ENCODE data around the gene WDR86.

Gene WDR86

GRCh38 chr7:151454305-151454704, 44.5 kb upstream of the WDR86 start:
- H3K9ac ChIP-seq (ENCODE audit: low read depth, low read length, poor library complexity, severe bottlenecking): no peak overlapping the region
- no peaks in the 10 kb centered on the region for H4K20me1 ChIP-seq (ENCODE audit: insufficient read depth, low read length, poor library complexity, severe bottlenecking)

GRCh38 chr7:151453326-151453791, 43.5 kb upstream of the WDR86 start:
- Histone ChIP-seq H3K36me3 (ENCODE audit: insufficient read depth, low read length) (no peaks in the 10 kb centered on the region), H3K9me2 (replicated peaks; ENCODE audit: low read depth, low read length) (no peaks in the 10 kb centered on the region), H3K9me3 (ENCODE audit: insufficient read depth, low read depth, low read length) (no peaks in the 10 kb centered on the region), H3K27me3 (ENCODE audit: insufficient read depth, low read length, poor library complexity, severe bottlenecking) (no peaks in the 10 kb centered on the region), H4K20me1 (ENCODE audit: insufficient read depth, low read length, poor library complexity, severe bottlenecking) (no peaks in the 10 kb centered on the region), H3K4me2 (ENCODE audit: low read depth, low read length, poor library complexity, severe bottlenecking) (no peak overlapping the region), H3K4me3 (ENCODE audit: low read length, poor library complexity, severe bottlenecking) (no peak overlapping the region), H3K4me1 (ENCODE audit: insufficient read depth, low read length, poor library complexity, severe bottlenecking) (peaks cover 2% of the 10 kb centered on the region), H3K9ac (ENCODE audit: low read depth, low read length, poor library complexity, severe bottlenecking) (no peak overlapping the region), H3K79me2 (ENCODE audit: insufficient read depth, low read length) (no peaks in the 10 kb centered on the region), H3F3A (ENCODE audit: low read depth) (no peaks in the 10 kb centered on the region), H2AFZ (ENCODE audit: low read length) (no peak overlapping the region)
- no peak for TF ChIP-seq EZH2phosphoT487 (IDR thresholded peaks at IDR 0.05; ENCODE audit: borderline replicate concordance)
- TF ChIP-seq, protein P1, sequence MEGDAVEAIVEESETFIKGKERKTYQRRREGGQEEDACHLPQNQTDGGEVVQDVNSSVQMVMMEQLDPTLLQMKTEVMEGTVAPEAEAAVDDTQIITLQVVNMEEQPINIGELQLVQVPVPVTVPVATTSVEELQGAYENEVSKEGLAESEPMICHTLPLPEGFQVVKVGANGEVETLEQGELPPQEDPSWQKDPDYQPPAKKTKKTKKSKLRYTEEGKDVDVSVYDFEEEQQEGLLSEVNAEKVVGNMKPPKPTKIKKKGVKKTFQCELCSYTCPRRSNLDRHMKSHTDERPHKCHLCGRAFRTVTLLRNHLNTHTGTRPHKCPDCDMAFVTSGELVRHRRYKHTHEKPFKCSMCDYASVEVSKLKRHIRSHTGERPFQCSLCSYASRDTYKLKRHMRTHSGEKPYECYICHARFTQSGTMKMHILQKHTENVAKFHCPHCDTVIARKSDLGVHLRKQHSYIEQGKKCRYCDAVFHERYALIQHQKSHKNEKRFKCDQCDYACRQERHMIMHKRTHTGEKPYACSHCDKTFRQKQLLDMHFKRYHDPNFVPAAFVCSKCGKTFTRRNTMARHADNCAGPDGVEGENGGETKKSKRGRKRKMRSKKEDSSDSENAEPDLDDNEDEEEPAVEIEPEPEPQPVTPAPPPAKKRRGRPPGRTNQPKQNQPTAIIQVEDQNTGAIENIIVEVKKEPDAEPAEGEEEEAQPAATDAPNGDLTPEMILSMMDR (conservative IDR thresholded peaks at IDR 0.05; ENCODE audit: low read length): no peak

More at GRCh38 chr7:151454305-151454704, 44.5 kb upstream of the WDR86 start:
- H3K27me3 ChIP-seq (ENCODE audit: insufficient read depth, low read length, poor library complexity, severe bottlenecking): no peaks in the 10 kb centered on the region
- no peak overlapping the region for H3K4me3 ChIP-seq (ENCODE audit: low read length, poor library complexity, severe bottlenecking)
- no peaks in the 10 kb centered on the region for H3F3A ChIP-seq (ENCODE audit: low read depth)
- no peaks in the 10 kb centered on the region for H3K9me2 ChIP-seq (replicated peaks; ENCODE audit: low read depth, low read length)
- H2AFZ ChIP-seq (ENCODE audit: low read length): no peak overlapping the region
- no peak overlapping the region for H3K4me2 ChIP-seq (ENCODE audit: low read depth, low read length, poor library complexity, severe bottlenecking)
- H3K9me3 ChIP-seq (ENCODE audit: insufficient read depth, low read depth, low read length): no peaks in the 10 kb centered on the region
- H3K79me2 ChIP-seq (ENCODE audit: insufficient read depth, low read length): no peaks in the 10 kb centered on the region
- H3K36me3 ChIP-seq (ENCODE audit: insufficient read depth, low read length): no peaks in the 10 kb centered on the region
- H3K4me1 ChIP-seq (ENCODE audit: insufficient read depth, low read length, poor library complexity, severe bottlenecking): no peaks in the 10 kb centered on the region
- TF ChIP-seq EZH2phosphoT487 (IDR thresholded peaks at IDR 0.05; ENCODE audit: borderline replicate concordance): no peak
- TF ChIP-seq, protein P1 (conservative IDR thresholded peaks at IDR 0.05; ENCODE audit: low read length): no peak

DNA sequence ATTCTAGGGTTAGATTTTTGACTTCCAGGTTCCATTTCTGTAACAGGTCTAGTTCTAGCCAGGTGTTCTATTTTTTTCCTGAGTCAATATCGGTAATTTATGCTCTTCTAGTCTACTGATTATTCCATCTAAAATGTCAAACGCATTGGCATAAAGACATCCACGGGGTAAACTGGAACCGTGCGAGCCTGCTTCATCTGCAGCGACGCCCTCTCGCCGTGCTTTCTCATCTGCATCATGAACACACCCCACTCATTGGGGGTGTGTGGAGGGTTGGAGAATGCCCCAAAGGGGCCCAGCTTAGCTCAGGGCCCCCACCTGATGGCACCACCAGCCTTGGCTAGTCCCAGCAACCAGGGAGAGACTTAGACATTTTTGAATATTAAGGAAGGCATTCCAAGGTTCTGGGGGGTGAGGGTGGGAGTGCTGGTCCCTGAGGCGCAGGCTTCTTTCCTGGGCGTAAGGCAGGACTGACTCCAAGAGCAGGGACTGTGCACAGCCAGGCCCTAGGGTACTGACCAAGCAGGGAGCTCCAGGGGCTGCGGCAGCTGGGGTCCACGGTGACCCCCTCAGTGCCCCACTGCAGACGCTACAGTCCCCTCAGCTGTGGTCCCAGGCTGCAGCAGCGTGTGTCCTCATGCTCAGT, 43.0 kb upstream of the WDR86 start:
- H3K79me2 ChIP-seq (ENCODE audit: insufficient read depth, low read length): no peaks in the 10 kb centered on the region
- H4K20me1 ChIP-seq (ENCODE audit: insufficient read depth, low read length, poor library complexity, severe bottlenecking): no peaks in the 10 kb centered on the region
- no peak overlapping the region for H2AFZ ChIP-seq (ENCODE audit: low read length)
- no peaks in the 10 kb centered on the region for H3F3A ChIP-seq (ENCODE audit: low read depth)
- TF ChIP-seq, protein P1 (conservative IDR thresholded peaks at IDR 0.05; ENCODE audit: low read length): no peak
- TF ChIP-seq EZH2phosphoT487 (IDR thresholded peaks at IDR 0.05; ENCODE audit: borderline replicate concordance): no peak
- H3K4me1 ChIP-seq (ENCODE audit: insufficient read depth, low read length, poor library complexity, severe bottlenecking): peaks cover 3% of the 10 kb centered on the region
- H3K27me3 ChIP-seq (ENCODE audit: insufficient read depth, low read length, poor library complexity, severe bottlenecking): no peaks in the 10 kb centered on the region
- no peaks in the 10 kb centered on the region for H3K9me2 ChIP-seq (replicated peaks; ENCODE audit: low read depth, low read length)
- no peak overlapping the region for H3K4me2 ChIP-seq (ENCODE audit: low read depth, low read length, poor library complexity, severe bottlenecking)
- no peak overlapping the region for H3K4me3 ChIP-seq (ENCODE audit: low read length, poor library complexity, severe bottlenecking)
- H3K36me3 ChIP-seq (ENCODE audit: insufficient read depth, low read length): no peaks in the 10 kb centered on the region
- H3K9me3 ChIP-seq (ENCODE audit: insufficient read depth, low read depth, low read length): no peaks in the 10 kb centered on the region
- H3K9ac ChIP-seq (ENCODE audit: low read depth, low read length, poor library complexity, severe bottlenecking): no peak overlapping the region
